ENCODE data around the gene VSX1.

DNA sequence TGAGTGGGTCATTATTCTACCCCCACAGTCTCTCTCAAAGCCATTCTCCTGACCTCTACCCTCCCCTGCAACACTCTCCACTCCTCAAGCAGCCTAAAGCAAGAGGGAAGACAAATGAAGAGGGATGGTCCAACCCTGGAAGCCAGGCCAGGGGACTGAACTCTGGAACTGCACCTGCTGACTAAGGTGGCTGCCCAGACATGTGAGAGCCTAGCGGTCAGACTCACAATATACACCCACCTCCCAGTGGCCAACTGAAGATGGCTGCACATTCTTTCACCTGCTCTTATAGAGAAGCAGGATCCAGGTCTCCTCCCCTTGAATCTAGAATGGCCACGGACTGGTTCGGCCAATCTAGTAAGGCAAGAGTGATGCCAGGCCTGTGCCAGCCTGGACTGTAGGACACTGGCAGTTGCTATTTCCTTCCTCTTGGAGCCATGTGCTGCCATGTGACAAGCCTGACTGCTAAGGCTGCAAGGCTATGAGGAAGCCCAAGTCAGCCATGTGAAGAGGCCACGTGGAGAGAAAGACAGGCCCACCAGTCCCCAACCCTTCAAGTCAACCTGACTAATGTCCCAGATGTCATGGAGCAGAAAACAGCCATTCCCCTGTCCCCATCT is 55.8 kb downstream of the VSX1 start:
- TF ChIP-seq, protein P1, sequence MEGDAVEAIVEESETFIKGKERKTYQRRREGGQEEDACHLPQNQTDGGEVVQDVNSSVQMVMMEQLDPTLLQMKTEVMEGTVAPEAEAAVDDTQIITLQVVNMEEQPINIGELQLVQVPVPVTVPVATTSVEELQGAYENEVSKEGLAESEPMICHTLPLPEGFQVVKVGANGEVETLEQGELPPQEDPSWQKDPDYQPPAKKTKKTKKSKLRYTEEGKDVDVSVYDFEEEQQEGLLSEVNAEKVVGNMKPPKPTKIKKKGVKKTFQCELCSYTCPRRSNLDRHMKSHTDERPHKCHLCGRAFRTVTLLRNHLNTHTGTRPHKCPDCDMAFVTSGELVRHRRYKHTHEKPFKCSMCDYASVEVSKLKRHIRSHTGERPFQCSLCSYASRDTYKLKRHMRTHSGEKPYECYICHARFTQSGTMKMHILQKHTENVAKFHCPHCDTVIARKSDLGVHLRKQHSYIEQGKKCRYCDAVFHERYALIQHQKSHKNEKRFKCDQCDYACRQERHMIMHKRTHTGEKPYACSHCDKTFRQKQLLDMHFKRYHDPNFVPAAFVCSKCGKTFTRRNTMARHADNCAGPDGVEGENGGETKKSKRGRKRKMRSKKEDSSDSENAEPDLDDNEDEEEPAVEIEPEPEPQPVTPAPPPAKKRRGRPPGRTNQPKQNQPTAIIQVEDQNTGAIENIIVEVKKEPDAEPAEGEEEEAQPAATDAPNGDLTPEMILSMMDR (IDR thresholded peaks at IDR 0.05; ENCODE audit: low read length), result no peak
- TF ChIP-seq EZH2 (IDR thresholded peaks at IDR 0.05; ENCODE audit: borderline replicate concordance, low read length), result no peak

Data from OCI-LY1 (cell line).